Cardiac muscle cell (in vitro differentiated cells and primary cell): ENCODE results near the gene TMOD1. TPM values are rescaled to one million over a fixed set of nuclear protein-coding genes. Genes with fewer than 3 reads are reported as not detected.

ENCODE experiments used
- DNase-seq, 2 donors: peaks; one replicate each; pipeline versions ENCODE4 v3.0.0 to v3.0.0-alpha.2; 2010 to 2017; ENCODE audit warnings: low read depth in 1 of 2, low spot score in 1 of 2
- H3K27ac ChIP-seq: fragments of 200-600 bp; sonication (generic); 2 replicates; pipeline ENCODE4 v1.5.1; 2016
- H3K27me3 ChIP-seq: fragments of 200-600 bp; sonication (generic); 2 replicates; pipeline ENCODE4 v1.6.0; 2016; ENCODE audit warnings: control low read depth
- H3K36me3 ChIP-seq: fragments of 200-600 bp; sonication (generic); 2 replicates; pipeline ENCODE4 v1.5.1; 2016; ENCODE audit warnings: control low read depth
- H3K4me1 ChIP-seq: fragments of 200-600 bp; sonication (generic); 2 replicates; pipeline ENCODE4 v1.8.1; 2017; ENCODE audit warnings: low read depth, mild to moderate bottlenecking, mixed run types
- H3K4me3 ChIP-seq: fragments of 200-600 bp; sonication (generic); 2 replicates; pipeline ENCODE4 v1.5.1; 2016; ENCODE audit warnings: mild to moderate bottlenecking
- H3K9me3 ChIP-seq: fragments of 200-600 bp; sonication (generic); 2 replicates; pipeline ENCODE4 v1.5.1; 2017; ENCODE audit warnings: low read depth, mild to moderate bottlenecking, control low read depth
- CTCF ChIP-seq: IDR thresholded peaks from 2 replicates; pipeline ENCODE4 v1.5.1; 2012; ENCODE audit warnings: low read depth, mild to moderate bottlenecking, low read length
- polyA plus RNA-seq: library from polyadenylated mRNA; unstranded; fragments of >200 nt; fragmentation: Nextera tagmentation; extraction: Ambion mirVana; gene quantifications from 2 replicates; pipeline ENCODE4 v1.2.1, GENCODE V29; 2016
- total RNA-seq: library from RNA; depleted of rRNA; stranded (reverse); fragments of >200 nt; gene quantifications from 2 replicates; pipeline ENCODE4 v1.2.3, GENCODE V29; 2016

TMOD1 gene
- total and polyA plus RNA-seq, 2 experiments from 2014 or later = 75.7 to 168 TPM

- Histone ChIP-seq H3K9me3 (no peaks in the 10 kb centered on the region), H3K4me1 (no peaks in the 10 kb centered on the region), H3K27ac (peak overlapping the region; percentile 39), H3K27me3 (no peaks in the 10 kb centered on the region), H3K36me3 (peaks cover 32% of the 10 kb centered on the region), H3K4me3 (no peak overlapping the region)
- no peak for TF ChIP-seq CTCF
- peak in 1 of 2 donors; percentile 39 for DNase-seq
Measured at GRCh38 chr9:97556721-97557605, 55.5 kb downstream of the TMOD1 start.

- TF ChIP-seq CTCF = no peak
- H3K4me3 ChIP-seq = no peak overlapping the region
- H3K4me1 ChIP-seq = no peaks in the 10 kb centered on the region
- peak in 1 of 2 donors; percentile 77 for DNase-seq
- H3K36me3 ChIP-seq = peaks cover 31% of the 10 kb centered on the region
- H3K27me3 ChIP-seq = no peaks in the 10 kb centered on the region
- H3K9me3 ChIP-seq = no peaks in the 10 kb centered on the region
- peak overlapping the region; percentile 62 for H3K27ac ChIP-seq
Measured at GRCh38 chr9:97557606-97558095, 56.2 kb downstream of the TMOD1 start.

GRCh38 chr9:97558701-97559101, 57.2 kb downstream of the TMOD1 start:
- no peak for DNase-seq
- H3K36me3 ChIP-seq = peaks cover 26% of the 10 kb centered on the region
- H3K4me3 ChIP-seq = no peak overlapping the region
- H3K4me1 ChIP-seq = no peaks in the 10 kb centered on the region
- no peak for TF ChIP-seq CTCF
- H3K27ac ChIP-seq = peak overlapping the region; percentile 62
- H3K27me3 ChIP-seq = no peaks in the 10 kb centered on the region
- H3K9me3 ChIP-seq = no peaks in the 10 kb centered on the region

GRCh38 chr9:97559111-97559514, 57.6 kb downstream of the TMOD1 start:
- Histone ChIP-seq H3K27ac (peak overlapping the region; percentile 62), H3K27me3 (no peaks in the 10 kb centered on the region), H3K9me3 (no peaks in the 10 kb centered on the region), H3K36me3 (peaks cover 27% of the 10 kb centered on the region), H3K4me3 (no peak overlapping the region), H3K4me1 (no peaks in the 10 kb centered on the region)
- no peak for DNase-seq
- no peak for TF ChIP-seq CTCF

- H3K4me3 ChIP-seq = no peak overlapping the region
- H3K4me1 ChIP-seq = no peaks in the 10 kb centered on the region
- no peak overlapping the region for H3K27ac ChIP-seq
- no peak for DNase-seq
- peaks cover 27% of the 10 kb centered on the region for H3K36me3 ChIP-seq
- no peak for TF ChIP-seq CTCF
- no peaks in the 10 kb centered on the region for H3K27me3 ChIP-seq
- no peaks in the 10 kb centered on the region for H3K9me3 ChIP-seq
Measured at GRCh38 chr9:97560154-97560553, 58.7 kb downstream of the TMOD1 start.
